GM19452 (cell line): ENCODE data around the gene MSH2.

Experiments used
- ATAC-seq: cut with Tn5 transposase; IDR thresholded peaks from one replicate; pipeline ENCODE4 v1.9.1; 2021; ENCODE audit not compliant: unreplicated experiment

MSH2 gene

GRCh38 chr2:47530105-47530760 is 127.3 kb downstream of the MSH2 start:
- no peak for ATAC-seq

GRCh38 chr2:47531378-47532042 is 128.6 kb downstream of the MSH2 start:
- no peak for ATAC-seq
